Kidney capillary endothelial cell (primary cell): ENCODE data around the gene CHST7.
"Not testable (repeated sequence)": the region's sequence is repeated elsewhere in the genome, so short reads cannot be mapped to it uniquely, and the experiment has no call there.

Experiments used
- DNase-seq: peaks from one replicate; pipeline ENCODE4 v3.0.0-alpha.2; 2018; ENCODE audit warnings: low spot score

CHST7 gene

GRCh38 chrX:46573331-46573891 lies at the start of gene CHST7:
Gene CHST7, plus strand, starts transcription at chrX:46573765. Its CDS starts 167 bp downstream, at chrX:46573932.
- no peak for DNase-seq

GRCh38 chrX:46528640-46529039 lies 44.9 kb upstream of the CHST7 start:
- DNase-seq: not testable (repeated sequence)

GRCh38 chrX:46529740-46530403 lies 43.7 kb upstream of the CHST7 start:
- DNase-seq: not testable (repeated sequence)

- DNase-seq: not testable (repeated sequence)
Observed at GRCh38 chrX:46530404-46530908, 43.1 kb upstream of the CHST7 start.

GRCh38 chrX:46531442-46531841 lies 42.1 kb upstream of the CHST7 start:
- DNase-seq: no peak

- DNase-seq: no peak
Observed at GRCh38 chrX:46543441-46543840, 30.1 kb upstream of the CHST7 start.

- not testable (repeated sequence) for DNase-seq
Observed at GRCh38 chrX:46544527-46544926, 29.0 kb upstream of the CHST7 start.

GRCh38 chrX:46545111-46546005 lies 28.2 kb upstream of the CHST7 start, which contains the start of gene ZNF674:
Gene ZNF674, minus strand, starts transcription at chrX:46545421. Its CDS starts 3,334 bp downstream, at chrX:46542087.
- DNase-seq: peak; percentile 67

- peak; percentile 52 for DNase-seq
Observed at GRCh38 chrX:46547857-46548256, 25.7 kb upstream of the CHST7 start.

- DNase-seq: no peak
Observed at GRCh38 chrX:46549914-46550313, 23.7 kb upstream of the CHST7 start.

- no peak for DNase-seq
Observed at GRCh38 chrX:46551494-46552128, 22.0 kb upstream of the CHST7 start.

- no peak for DNase-seq
Observed at GRCh38 chrX:46553935-46554334, 19.6 kb upstream of the CHST7 start.

GRCh38 chrX:46554942-46555341 lies 18.6 kb upstream of the CHST7 start:
- no peak for DNase-seq

GRCh38 chrX:46559062-46559461 lies 14.5 kb upstream of the CHST7 start:
- no peak for DNase-seq

- no peak for DNase-seq
Observed at GRCh38 chrX:46561824-46562657, 11.5 kb upstream of the CHST7 start.

GRCh38 chrX:46567388-46567787 lies 6.2 kb upstream of the CHST7 start:
- DNase-seq: no peak

- no peak for DNase-seq
Observed at GRCh38 chrX:46569621-46570020, 3.9 kb upstream of the CHST7 start.

- no peak for DNase-seq
Observed at GRCh38 chrX:46571423-46572339, 1.9 kb upstream of the CHST7 start.

GRCh38 chrX:46572340-46572936 lies 1.1 kb upstream of the CHST7 start:
- DNase-seq: no peak
